Measurements from ENCODE around the gene MLF2. TPM values are rescaled to one million over a fixed set of nuclear protein-coding genes. Genes with fewer than 3 reads are reported as not detected.

Gene MLF2, protein sequence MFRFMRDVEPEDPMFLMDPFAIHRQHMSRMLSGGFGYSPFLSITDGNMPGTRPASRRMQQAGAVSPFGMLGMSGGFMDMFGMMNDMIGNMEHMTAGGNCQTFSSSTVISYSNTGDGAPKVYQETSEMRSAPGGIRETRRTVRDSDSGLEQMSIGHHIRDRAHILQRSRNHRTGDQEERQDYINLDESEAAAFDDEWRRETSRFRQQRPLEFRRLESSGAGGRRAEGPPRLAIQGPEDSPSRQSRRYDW
- total RNA-seq, result 153 TPM

DNA sequence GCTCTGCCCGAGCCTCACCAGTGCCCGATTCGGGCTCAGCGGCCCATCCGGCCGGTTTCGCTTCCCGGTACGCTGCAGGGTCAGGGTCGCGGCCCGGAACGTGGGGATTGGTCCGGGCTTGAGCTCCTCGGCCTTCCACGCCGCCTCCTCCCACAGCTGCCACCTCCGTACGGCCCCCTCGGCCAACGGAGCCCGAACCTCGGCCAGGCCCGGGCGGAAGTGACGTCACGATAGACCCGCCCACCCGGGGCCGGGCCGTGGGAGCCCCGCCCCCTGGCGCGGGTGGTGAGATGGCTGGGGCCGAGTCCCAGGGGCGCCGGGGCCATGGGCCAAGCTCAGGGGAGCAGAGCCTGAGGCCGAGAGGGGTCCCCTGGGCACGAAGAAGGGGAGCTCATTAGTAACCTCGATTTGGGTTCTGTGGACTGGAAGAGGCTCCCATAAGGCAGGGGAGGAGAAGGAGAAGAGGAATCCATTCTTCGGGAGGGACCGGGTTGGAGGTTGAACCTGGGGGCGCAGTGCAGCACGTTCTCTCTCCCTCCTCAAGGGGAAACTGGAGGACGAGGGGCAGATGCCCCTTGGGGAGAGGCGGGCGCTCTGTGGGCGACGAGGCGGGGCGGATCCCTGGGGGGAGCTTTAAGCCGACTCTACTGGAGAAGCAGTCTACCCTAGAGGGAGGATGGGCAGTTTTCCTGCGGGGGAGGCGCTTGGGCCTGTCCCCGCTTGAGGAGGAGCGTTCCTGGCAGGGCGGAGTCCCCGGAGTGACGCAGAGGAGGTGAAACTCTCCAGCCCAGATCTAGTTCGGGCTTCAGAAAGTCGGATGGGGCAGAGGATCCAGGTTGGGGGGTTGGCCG lies at the start of gene MLF2:
MLF2 (minus strand) TSS at position 221 of the 851 bp plus-strand sequence. CDS start 807 bp downstream, outside the sequence.

DNA sequence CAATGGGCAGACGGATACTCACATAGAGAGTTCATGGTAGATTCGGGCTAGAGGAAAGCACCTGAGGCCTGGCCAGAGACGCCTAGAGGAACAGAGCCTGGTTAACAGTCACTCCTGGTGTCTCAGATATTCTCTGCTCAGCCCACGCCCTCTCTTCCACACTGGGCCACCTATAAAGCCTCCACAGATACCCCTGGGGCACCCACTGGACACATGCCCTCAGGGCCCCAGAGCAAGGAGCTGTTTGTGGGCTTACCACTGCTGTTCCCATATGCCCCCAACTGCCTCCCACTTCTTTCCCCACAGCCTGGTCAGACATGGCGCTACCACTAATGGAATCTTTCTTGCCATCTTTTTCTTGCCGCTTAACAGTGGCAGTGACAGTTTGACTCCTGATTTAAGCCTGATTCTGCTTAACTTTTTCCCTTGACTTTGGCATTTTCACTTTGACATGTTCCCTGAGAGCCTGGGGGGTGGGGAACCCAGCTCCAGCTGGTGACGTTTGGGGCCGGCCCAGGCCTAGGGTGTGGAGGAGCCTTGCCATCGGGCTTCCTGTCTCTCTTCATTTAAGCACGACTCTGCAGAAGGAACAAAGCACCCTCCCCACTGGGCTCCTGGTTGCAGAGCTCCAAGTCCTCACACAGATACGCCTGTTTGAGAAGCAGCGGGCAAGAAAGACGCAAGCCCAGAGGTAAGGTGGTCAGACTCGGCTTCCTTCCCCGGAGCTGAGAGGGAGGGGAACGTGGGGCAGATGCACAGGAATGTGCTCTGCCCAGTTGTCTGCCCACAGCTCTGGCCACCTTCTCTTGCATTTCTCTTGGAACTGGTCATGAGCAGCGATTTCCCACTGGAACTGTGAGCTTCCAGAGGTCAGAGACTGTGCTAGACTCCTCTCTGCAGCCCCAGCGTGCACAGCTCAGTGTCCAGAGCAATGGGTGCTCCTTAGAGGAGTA lies 36.3 kb upstream of the MLF2 start, which contains the start of gene CD4:
CD4 (plus strand) TSS at position 557 of the 953 bp plus-strand sequence. CDS start 10,611 bp downstream, outside the sequence.

DNA sequence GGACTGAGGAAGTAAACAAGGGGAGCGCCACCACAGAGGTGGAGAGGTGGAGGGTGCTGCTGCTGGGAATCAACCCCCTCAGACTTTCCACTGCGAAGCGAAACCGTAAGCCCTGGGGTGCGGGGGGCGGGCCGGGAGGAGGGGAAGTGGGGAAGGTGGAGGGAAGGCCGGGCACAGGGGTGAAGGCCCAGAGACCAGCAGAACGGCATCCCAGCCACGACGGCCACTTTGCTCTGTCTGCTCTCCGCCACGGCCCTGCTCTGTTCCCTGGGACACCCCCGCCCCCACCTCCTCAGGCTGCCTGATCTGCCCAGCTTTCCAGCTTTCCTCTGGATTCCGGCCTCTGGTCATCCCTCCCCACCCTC lies 19.4 kb upstream of the MLF2 start, which contains the start of gene LAG3:
LAG3 (plus strand) TSS at position 190 of the 365 bp plus-strand sequence. CDS start 333 bp downstream, outside the sequence.

DNA sequence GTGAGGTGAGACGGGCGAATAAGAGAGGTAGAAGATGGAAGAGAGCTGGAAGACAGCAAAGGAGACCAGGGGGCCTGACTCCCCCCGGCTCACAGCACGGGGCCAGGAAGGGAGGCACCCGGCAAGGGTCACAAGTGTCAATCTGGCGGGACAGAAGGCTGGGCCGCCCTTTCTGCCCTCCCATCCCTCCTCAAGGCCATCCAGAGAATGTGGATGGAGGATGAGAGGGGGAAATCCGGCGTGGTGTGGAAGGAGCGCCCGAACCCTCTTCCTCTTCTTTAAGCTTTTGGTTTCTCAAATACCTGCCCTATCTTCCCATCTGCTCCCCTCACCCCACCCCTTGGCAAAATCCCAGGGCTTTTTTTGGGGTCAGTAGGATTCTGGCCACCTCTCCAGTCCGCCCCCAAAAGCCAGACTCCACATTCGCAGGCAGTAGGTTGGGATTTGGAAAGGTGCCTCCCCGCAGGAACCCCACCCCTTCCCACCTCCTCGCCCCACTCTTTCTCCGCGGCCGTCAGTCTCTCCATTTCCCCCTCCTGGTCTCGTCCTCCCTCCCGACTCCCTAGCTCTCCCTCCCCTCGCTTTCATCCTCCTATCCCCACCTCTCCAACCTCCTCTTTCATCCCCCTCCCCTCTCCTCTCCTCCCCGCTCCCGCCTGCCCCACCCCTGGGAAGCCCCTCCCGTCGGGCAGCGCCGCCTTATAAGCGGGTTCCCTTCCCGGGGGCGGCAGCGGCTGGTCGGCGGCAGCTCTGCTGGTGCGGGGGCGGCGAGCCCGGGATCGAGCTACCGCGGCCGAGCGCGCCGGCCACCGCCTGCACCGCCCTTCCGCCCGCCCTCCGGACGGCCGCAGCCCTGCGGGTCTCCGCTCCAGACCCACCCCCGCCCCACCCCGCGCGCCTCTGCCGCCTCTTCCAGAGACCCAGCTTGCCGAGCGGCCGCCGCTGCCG lies 13.0 kb upstream of the MLF2 start, which contains the start of gene PTMS:
PTMS (plus strand) TSS at position 730 of the 948 bp plus-strand sequence. CDS start 343 bp downstream, outside the sequence.

DNA sequence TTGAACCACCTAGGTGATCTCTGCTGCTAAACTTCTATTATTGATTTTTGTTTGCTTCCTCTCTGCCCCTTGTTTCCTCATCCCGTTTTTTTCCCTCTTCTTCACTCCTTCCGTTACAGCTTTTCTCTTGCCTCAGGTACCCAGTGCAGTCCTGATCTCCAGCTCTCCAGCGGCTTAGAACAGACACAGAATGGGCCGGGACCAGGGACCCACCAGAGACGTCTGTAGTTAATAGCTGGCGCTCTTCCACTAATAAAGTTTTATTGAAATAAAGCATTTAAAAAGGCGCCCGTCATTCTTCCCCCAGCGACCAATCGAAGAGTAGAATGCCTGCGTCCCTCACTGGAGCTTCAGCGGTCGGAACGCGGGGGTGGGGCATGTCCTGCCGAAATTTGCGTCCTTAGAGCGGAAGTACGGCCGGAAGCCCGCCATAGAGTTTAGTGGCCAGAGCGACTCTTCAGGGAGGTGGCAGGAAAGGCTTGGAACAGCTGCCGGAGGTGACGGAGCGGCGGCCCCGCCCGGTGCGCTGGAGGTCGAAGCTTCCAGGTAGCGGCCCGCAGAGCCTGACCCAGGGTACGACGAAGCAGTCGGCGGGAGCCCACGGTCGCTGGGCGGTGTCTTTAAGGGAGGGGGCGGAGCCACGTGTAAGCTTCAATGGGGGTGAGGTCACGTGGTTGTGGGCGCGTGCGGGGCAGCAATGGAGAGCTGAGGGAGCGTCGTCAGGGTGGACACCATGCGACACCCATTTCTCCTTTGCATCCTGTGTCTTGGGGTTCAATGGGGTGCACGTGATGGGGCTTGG lies 29.1 kb downstream of the MLF2 start, which contains the start of gene COPS7A:
COPS7A (plus strand) TSS at position 440 of the 802 bp plus-strand sequence. CDS start 611 bp downstream, outside the sequence.

DNA sequence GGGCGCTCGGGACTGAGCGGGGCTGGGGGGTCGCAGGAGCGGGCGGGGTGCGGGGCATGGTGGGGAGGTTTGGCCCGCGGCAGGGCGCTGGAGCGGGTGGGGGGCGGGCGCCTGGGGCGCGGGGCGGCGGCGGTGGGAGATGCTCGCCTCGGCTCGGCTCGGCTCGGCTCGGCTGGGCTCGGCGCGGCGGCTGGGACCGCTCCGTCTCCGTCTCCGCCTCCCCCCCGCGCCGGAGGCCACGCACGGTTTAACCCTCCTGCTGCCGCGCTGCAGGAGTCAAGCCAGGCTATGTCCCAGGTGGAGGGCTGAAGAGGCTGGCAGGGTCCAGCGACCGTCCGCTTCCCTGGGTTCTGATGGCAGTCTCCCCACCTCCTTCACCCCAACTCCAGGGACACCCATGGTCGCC lies 52.3 kb downstream of the MLF2 start, which contains the start of gene PIANP:
PIANP (minus strand) TSS at position 170 of the 406 bp plus-strand sequence. CDS start 2,754 bp downstream, outside the sequence.

Other genes with a start within 250 kb of the MLF2 start
- 2,517 TPM for gene GAPDH, start 218.6 kb downstream of the MLF2 start, total RNA-seq
- 17.6 TPM for gene IFFO1, start 197.1 kb downstream of the MLF2 start, total RNA-seq
- gene NOP2, start 184.8 kb downstream of the MLF2 start, total RNA-seq, result 20.6 TPM
- gene CHD4, start 145.8 kb downstream of the MLF2 start, total RNA-seq, result 275 TPM
- 0.88 TPM for gene LPAR5, start 117.2 kb downstream of the MLF2 start, total RNA-seq
- 0.49 TPM for gene ACRBP, start 105.7 kb downstream of the MLF2 start, total RNA-seq
- gene ING4, start 90.0 kb downstream of the MLF2 start, total RNA-seq, result 121 TPM
- gene ZNF384, start 63.8 kb downstream of the MLF2 start, total RNA-seq, result 40.8 TPM
- gene PIANP, start 52.3 kb downstream of the MLF2 start, total RNA-seq, result 2.2 TPM
- gene COPS7A, start 29.1 kb downstream of the MLF2 start, total RNA-seq, result 47.9 TPM
- 186 TPM for gene PTMS, start 13.2 kb upstream of the MLF2 start, total RNA-seq
- 0.60 TPM for gene LAG3, start 19.4 kb upstream of the MLF2 start, total RNA-seq
- gene CD4, start 36.4 kb upstream of the MLF2 start, total RNA-seq, result 7.2 TPM
- gene GPR162, start 68.7 kb upstream of the MLF2 start, total RNA-seq, result 35.4 TPM
- 97.3 TPM for gene P3H3, start 75.3 kb upstream of the MLF2 start, total RNA-seq
- 223 TPM for gene GNB3, start 87.8 kb upstream of the MLF2 start, total RNA-seq
- gene CDCA3, start 98.1 kb upstream of the MLF2 start, total RNA-seq, result 6.3 TPM
- 52.8 TPM for gene USP5, start 99.0 kb upstream of the MLF2 start, total RNA-seq
- gene TPI1, start 114.4 kb upstream of the MLF2 start, total RNA-seq, result 547 TPM
- gene SPSB2, start 120.2 kb upstream of the MLF2 start, total RNA-seq, result 5.1 TPM
- gene LRRC23, start 151.7 kb upstream of the MLF2 start, total RNA-seq, result 14.5 TPM
- 172 TPM for gene ENO2, start 161.4 kb upstream of the MLF2 start, total RNA-seq
- 50.9 TPM for gene ATN1, start 174.8 kb upstream of the MLF2 start, total RNA-seq
- gene RNU7-1, start 190.7 kb upstream of the MLF2 start, total RNA-seq, result not detected
- gene C12orf57, start 190.9 kb upstream of the MLF2 start, total RNA-seq, result 139 TPM
- 5.1 TPM for gene PTPN6, start 198.2 kb upstream of the MLF2 start, total RNA-seq
- gene PHB2, start 217.5 kb upstream of the MLF2 start, total RNA-seq, result 135 TPM
- 34.5 TPM for gene EMG1, start 217.8 kb upstream of the MLF2 start, total RNA-seq